Activated naive CD4-positive, alpha-beta T cell treated with anti-CD3 and anti-CD28 coated beads, Interleukin-2, amount 50 U/mL, for 72 hours (primary cell): ENCODE measurements around the gene CDKL5. TPM values are rescaled to one million over a fixed set of nuclear protein-coding genes. Genes with fewer than 3 reads are reported as not detected.

Source experiments
- ATAC-seq, 2 donors: fragments of 150-1000 bp; cut with Tn5 transposase; 2 replicates each; pipeline ENCODE4 v1.10.0; 2021; ENCODE audit warnings: mild to moderate bottlenecking in 2 of 2, moderate library complexity in 2 of 2
- DNase-seq, 2 donors: peaks; one replicate each; pipeline ENCODE4 v3.0.0; 2021 to 2022; ENCODE audit warnings: low spot score in 2 of 2
- H3K27ac Mint-ChIP-seq, 2 donors: one replicate each; pipeline ENCODE4 v1.8.0; 2022; ENCODE audit warnings: mild to moderate bottlenecking in 2 of 2, mixed read lengths in 2 of 2
- H3K36me3 Mint-ChIP-seq, 2 donors: one replicate each; pipeline ENCODE4 v1.8.0; 2022; ENCODE audit warnings: mixed read lengths in 2 of 2
- H3K9me3 Mint-ChIP-seq, 2 donors: one replicate each; pipeline ENCODE4 v1.8.0; 2022; ENCODE audit warnings: mixed read lengths in 2 of 2
- total RNA-seq, 2 donors: library from RNA; stranded (reverse); gene quantifications; one replicate each; pipeline ENCODE4 v1.2.3, GENCODE V29; 2022

Gene CDKL5
- total RNA-seq, 2 donors from 2014 or later: 1.1 to 1.3 TPM

DNA sequence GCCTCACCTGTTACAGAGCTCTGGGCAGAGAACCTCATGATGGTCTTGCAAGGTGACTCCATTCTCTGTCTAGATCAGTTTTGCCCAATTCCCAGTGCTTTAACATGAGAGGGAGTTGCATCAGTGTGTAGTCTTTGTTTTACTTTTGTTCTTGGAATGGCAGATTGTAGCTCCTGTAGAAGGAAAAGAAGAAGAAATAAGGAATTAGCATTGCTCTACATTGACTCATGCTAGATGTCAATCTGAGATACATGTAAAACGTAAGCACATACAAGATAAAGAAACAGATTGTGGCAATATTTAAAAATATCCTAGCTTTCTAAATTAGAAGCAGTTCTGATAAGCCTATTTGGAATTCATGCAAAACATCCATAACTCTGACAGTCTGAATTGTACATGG, 266.0 kb downstream of the CDKL5 start:
- Mint-ChIP-seq H3K27ac (no peak overlapping the region), H3K36me3 (no peaks in the 10 kb centered on the region), H3K9me3 (no peaks in the 10 kb centered on the region)
- ATAC-seq (no peak), DNase-seq (no peak)

DNA sequence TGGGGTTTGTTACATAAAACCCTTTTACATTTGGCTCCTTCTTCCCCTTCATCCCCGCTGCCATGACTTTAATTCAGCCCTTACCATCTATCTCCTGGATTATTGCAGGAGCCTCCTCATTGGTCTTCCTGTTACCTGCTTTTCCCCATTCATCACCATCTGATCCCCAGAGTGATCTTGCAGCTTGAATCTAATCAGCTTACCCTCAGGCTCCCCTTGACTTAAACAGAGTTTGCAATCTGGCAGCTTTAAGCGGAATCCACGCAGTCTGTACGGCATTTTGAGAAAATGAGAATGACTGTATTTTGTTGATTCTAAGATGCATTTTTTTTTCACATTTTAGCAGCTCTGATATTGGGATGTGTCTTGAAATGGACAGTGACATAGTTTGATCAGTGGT, 267.1 kb downstream of the CDKL5 start:
- no peaks in the 10 kb centered on the region for H3K9me3 Mint-ChIP-seq
- no peaks in the 10 kb centered on the region for H3K36me3 Mint-ChIP-seq
- no peak for DNase-seq
- ATAC-seq: no peak
- H3K27ac Mint-ChIP-seq: no peak overlapping the region

DNA sequence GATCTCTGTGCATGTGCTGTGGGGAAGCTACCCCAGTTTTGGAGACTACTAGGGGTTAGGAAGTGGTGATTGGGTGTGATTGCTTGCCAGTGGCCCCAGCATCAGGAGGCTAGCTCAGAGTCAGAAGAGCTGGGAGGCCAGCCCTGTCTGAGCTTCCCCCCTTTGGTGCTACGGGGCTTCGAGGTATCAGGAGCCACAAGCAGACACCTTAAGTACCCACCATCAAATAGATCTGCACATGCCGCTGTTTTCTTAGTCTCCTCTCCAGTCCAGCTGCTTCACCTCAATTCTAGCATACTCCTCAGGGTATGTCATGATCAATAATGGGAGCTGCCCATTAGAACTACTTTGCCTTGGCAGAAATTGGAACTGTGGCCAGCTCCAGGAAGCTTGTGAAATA, 271.2 kb downstream of the CDKL5 start:
- DNase-seq: no peak
- Mint-ChIP-seq H3K9me3 (no peaks in the 10 kb centered on the region), H3K27ac (no peak overlapping the region), H3K36me3 (no peaks in the 10 kb centered on the region)
- no peak for ATAC-seq

- Mint-ChIP-seq H3K9me3 (no peaks in the 10 kb centered on the region), H3K27ac (no peak overlapping the region), H3K36me3 (no peaks in the 10 kb centered on the region)
- DNase-seq (no peak), ATAC-seq (no peak)
Observed at GRCh38 chrX:18698737-18699650, 273.6 kb downstream of the CDKL5 start.

DNA sequence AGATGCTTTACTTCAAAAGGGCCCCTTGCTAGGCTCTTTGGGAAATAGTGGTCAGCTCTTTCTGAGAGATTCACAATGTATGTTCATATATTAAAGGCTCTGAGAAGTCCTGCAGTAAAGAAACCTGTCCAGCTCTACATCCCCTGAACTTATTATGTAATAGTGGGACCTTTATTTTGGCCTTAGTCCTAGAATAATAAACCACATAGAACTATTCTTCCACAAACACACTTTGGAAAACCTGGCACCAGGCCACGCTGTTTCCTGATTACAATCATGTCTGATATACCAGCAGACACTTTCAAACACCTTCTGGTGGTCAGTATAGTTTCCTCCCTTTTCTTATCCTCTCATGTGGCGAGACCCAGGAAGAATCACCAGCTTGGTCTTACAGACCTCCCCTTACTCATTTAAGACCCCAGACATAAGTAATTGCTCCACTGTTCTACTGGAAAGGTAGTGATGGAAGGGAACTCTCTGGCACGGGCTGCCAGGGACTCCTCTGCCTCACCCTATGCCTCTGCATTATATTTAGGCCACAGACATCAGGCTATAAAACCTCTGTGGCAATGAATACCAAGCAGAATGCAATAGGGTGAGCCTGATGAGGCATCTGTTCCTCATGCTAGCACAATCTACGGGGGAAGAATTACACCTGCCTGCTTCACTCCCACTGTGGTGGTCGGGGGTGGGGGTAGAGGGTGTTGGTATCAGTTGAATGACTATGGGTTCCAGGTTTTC, 276.4 kb downstream of the CDKL5 start:
- Mint-ChIP-seq H3K27ac (no peak overlapping the region), H3K36me3 (no peaks in the 10 kb centered on the region), H3K9me3 (no peaks in the 10 kb centered on the region)
- no peak for ATAC-seq
- no peak for DNase-seq

DNA sequence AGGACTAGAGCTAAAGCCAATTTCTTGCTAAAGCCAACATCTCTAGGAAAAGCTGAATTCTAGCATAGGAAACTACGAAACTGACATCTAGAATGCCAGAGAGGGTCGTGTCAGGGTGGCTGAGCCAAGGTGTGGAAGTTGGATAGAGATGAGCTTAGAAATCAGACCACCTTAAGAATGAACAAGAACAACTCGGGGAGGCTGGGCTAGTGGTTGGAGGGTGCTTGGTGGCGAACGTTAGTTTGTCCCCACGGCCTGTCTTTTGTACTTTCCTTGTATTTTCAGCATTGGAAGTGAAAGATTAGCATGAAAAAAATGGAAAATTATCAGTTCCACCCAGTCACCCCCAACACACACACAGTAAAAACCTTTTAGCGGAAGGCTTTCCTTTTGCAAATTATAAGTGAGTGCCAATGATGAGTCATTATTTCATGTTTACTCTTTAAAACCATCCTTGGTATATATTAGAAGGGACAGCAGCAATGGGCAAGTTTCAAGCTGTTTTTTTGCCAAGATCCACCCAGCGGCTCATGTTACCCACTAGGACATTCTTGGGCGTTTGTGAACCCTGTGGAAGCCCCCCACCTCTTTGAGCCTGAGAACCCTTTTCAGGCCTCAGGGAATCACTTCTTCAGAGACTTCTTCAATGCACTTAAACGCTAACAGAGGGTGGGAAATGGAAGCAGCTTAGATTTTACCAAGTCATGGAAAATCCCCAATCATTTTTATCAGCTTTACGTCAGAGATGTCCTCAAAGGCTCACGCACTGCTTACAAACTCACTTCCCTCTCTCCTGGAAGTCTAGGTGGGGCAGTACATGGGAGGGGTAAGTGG, 277.2 kb downstream of the CDKL5 start:
- Mint-ChIP-seq H3K27ac (no peak overlapping the region), H3K9me3 (no peaks in the 10 kb centered on the region), H3K36me3 (no peaks in the 10 kb centered on the region)
- no peak for ATAC-seq
- DNase-seq: no peak

Other genes with a start within 250 kb of the CDKL5 start
- gene BEND2, start 204.7 kb upstream of the CDKL5 start, total RNA-seq: not detected
- gene SCML2, start 70.9 kb upstream of the CDKL5 start, total RNA-seq: 1 to 10 TPM; 3.0 to 5.3 TPM
- gene RS1, start 246.5 kb downstream of the CDKL5 start, total RNA-seq: not detected